Measurements from ENCODE around the gene C7orf33. TPM values are rescaled to one million over a fixed set of nuclear protein-coding genes. Genes with fewer than 3 reads are reported as not detected.
"Not testable (repeated sequence)": the region's sequence is repeated elsewhere in the genome, so short reads cannot be mapped to it uniquely, and the experiment has no call there.

The C7orf33 gene
- total RNA-seq, 1 donor from 2014 or later, result not detected

DNA sequence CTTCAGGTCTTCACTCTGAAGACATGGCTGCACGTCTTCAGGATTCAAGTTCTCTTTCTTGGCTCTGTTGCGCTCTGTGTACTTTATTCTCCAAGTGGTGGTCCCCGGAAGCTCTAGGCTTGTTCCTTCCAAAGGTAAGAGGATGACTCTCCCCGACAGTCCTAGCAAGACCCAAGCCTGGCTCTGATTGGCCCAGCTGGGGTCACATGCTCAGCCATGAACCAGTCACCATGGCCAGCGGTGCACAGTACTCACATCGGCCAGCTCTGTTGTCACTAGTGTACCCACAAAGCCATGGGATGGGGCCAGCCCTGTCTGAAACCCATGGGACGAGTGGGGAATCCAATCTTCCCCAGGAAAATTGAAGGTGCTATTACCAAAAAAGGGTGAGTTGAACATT lies 5.2 kb upstream of the C7orf33 start:
- no peak overlapping the region for H3K4me3 ChIP-seq (ENCODE audit: low read depth, low read length)
- TF ChIP-seq, protein P1, sequence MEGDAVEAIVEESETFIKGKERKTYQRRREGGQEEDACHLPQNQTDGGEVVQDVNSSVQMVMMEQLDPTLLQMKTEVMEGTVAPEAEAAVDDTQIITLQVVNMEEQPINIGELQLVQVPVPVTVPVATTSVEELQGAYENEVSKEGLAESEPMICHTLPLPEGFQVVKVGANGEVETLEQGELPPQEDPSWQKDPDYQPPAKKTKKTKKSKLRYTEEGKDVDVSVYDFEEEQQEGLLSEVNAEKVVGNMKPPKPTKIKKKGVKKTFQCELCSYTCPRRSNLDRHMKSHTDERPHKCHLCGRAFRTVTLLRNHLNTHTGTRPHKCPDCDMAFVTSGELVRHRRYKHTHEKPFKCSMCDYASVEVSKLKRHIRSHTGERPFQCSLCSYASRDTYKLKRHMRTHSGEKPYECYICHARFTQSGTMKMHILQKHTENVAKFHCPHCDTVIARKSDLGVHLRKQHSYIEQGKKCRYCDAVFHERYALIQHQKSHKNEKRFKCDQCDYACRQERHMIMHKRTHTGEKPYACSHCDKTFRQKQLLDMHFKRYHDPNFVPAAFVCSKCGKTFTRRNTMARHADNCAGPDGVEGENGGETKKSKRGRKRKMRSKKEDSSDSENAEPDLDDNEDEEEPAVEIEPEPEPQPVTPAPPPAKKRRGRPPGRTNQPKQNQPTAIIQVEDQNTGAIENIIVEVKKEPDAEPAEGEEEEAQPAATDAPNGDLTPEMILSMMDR (IDR thresholded peaks at IDR 0.05; ENCODE audit: insufficient read depth, low read length, severe bottlenecking), result no peak
- no peaks in the 10 kb centered on the region for H3K27me3 ChIP-seq (ENCODE audit: control insufficient read depth, insufficient read depth, low read length)
- no peak for DNase-seq (ENCODE audit: low read depth)
- no peak for FAIRE-seq
- no peaks in the 10 kb centered on the region for H3K36me3 ChIP-seq (ENCODE audit: control insufficient read depth, insufficient read depth, low read length)

DNA sequence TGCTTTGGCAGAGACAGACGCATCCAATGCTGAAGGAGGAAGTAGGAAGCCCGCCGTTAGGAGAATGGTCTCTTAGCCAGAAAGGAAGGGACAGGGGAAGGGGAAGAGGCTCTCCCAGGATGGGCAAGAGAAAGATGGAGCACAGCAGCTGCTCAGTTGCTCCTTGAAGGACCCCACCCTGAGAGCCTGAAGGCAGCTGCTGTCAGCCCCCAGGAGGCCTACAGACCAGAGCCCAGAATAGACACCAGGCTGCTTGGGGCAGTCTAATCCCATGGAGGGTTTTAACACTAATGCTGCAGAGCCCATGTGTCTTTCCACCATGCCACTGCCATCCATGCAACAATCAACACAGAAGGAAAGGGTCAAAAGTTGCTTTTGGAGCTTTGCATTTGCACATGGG lies 3.5 kb upstream of the C7orf33 start:
- TF ChIP-seq, protein P1 (IDR thresholded peaks at IDR 0.05; ENCODE audit: insufficient read depth, low read length, severe bottlenecking), result no peak
- H3K27me3 ChIP-seq (ENCODE audit: control insufficient read depth, insufficient read depth, low read length), result no peaks in the 10 kb centered on the region
- FAIRE-seq (no peak), DNase-seq (ENCODE audit: low read depth) (no peak)
- H3K4me3 ChIP-seq (ENCODE audit: low read depth, low read length), result no peak overlapping the region
- no peaks in the 10 kb centered on the region for H3K36me3 ChIP-seq (ENCODE audit: control insufficient read depth, insufficient read depth, low read length)

DNA sequence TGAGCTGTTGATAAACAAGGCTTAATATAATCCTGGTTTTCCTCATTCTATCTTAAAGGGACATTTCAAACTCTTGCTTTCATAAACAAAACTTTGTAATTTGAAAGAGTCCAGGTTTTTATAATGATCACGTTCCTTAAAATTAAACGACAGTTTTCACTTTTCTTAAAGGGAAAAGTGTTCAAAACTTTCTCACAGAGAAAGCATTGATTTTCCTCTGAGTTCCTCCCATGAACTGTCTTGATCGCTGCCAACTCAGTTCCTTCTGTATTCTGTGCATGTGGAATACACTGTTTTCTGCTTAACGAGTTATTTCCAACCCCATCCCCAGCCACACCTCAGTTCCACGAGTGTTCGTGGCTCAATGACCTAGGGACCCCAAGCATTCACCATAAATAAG lies 2.4 kb upstream of the C7orf33 start:
- TF ChIP-seq, protein P1 (IDR thresholded peaks at IDR 0.05; ENCODE audit: insufficient read depth, low read length, severe bottlenecking), result no peak
- no peaks in the 10 kb centered on the region for H3K36me3 ChIP-seq (ENCODE audit: control insufficient read depth, insufficient read depth, low read length)
- FAIRE-seq, result no peak

DNA sequence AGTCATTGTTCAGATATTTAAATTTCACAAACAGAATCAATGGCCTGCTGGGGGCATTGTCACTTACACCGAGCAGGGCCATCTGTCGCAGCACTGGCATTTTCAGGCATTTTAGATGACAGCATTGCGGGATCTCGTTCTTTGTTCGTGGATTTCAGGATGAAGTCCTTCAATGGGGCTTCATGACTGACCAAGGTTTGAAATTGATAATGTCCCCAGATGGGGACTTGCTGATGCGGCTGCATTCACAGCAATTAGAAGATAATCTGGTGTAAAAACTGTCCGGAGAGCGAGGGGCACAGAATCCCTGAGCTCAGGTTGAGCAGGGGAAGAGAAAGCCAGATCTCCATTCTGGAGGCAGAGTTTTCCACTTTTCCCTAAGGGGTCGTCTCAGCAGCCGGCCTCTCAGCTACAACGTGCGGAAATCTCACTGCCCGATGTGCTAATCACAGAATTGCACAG lies 1.9 kb upstream of the C7orf33 start:
- DNase-seq (ENCODE audit: low read depth), result no peak
- peak; percentile 32 for FAIRE-seq
- no peak overlapping the region for H3K4me3 ChIP-seq (ENCODE audit: low read depth, low read length)
- TF ChIP-seq, protein P1 (IDR thresholded peaks at IDR 0.05; ENCODE audit: insufficient read depth, low read length, severe bottlenecking), result no peak
- H3K36me3 ChIP-seq (ENCODE audit: control insufficient read depth, insufficient read depth, low read length), result no peaks in the 10 kb centered on the region
- H3K27me3 ChIP-seq (ENCODE audit: control insufficient read depth, insufficient read depth, low read length), result no peaks in the 10 kb centered on the region

More for the DNA sequence above, 2.4 kb upstream of the C7orf33 start:
- no peak for DNase-seq (ENCODE audit: low read depth)
- no peaks in the 10 kb centered on the region for H3K27me3 ChIP-seq (ENCODE audit: control insufficient read depth, insufficient read depth, low read length)
- H3K4me3 ChIP-seq (ENCODE audit: low read depth, low read length), result no peak overlapping the region

DNA sequence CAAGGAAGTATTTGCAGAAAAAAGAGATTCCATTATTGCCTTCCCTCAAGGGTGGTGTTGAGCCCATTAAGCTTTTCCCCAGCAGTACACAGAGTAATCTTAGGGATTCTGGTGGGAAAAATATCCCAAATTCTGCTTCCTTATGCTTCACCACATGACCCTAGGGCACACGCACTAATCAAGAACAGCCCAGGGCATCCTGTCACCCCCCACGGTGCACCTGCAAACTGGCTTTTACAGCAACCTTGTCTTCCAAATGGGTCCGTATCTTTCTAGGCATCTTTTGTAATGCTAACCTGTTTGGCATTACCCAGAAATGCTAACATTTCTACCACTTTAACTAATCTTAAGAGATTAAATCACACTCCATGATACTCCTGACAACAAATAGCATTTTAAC lies 926 bp upstream of the C7orf33 start:
- DNase-seq (ENCODE audit: low read depth) (no peak), FAIRE-seq (no peak)
- H3K36me3 ChIP-seq (ENCODE audit: control insufficient read depth, insufficient read depth, low read length), result no peaks in the 10 kb centered on the region
- H3K27me3 ChIP-seq (ENCODE audit: control insufficient read depth, insufficient read depth, low read length), result no peaks in the 10 kb centered on the region
- H3K4me3 ChIP-seq (ENCODE audit: low read depth, low read length), result no peak overlapping the region
- TF ChIP-seq, protein P1 (IDR thresholded peaks at IDR 0.05; ENCODE audit: insufficient read depth, low read length, severe bottlenecking), result no peak

DNA sequence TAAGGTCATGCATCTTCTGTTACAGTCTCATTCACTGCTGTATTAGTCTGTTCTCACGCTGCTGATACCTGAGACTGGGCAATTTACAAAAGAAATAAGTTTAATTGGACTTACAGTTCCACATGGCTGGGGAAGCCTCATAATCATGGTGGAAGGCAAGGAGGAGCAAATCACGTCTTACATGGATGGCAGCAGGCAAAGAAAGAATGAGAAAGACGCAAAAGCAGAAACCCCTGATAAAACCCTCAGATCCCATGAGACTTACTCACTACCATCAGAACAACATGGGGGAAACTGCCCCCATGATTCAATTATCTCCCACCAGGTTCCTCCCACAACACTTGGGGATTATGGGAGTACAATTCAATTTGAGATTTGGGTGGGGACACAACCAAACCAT lies 5.8 kb downstream of the C7orf33 start:
- FAIRE-seq; H3K4me3 ChIP-seq (ENCODE audit: low read depth, low read length); H3K36me3 ChIP-seq (ENCODE audit: control insufficient read depth, insufficient read depth, low read length); H3K27me3 ChIP-seq (ENCODE audit: control insufficient read depth, insufficient read depth, low read length); DNase-seq (ENCODE audit: low read depth): not testable (repeated sequence)

Measured in bronchial epithelial cell (primary cell).